GM21825 (cell line): ENCODE results near the gene AATF.

Experiments used
- ATAC-seq: cut with Tn5 transposase; IDR thresholded peaks from one replicate; pipeline ENCODE4 v1.9.1; 2021; ENCODE audit warnings: mild to moderate bottlenecking, moderate library complexity; ENCODE audit not compliant: unreplicated experiment

The AATF gene

GRCh38 chr17:36940313-36941264, 8.2 kb upstream of the AATF start:
- no peak for ATAC-seq

GRCh38 chr17:36941265-36942010, 7.3 kb upstream of the AATF start:
- no peak for ATAC-seq

GRCh38 chr17:36942019-36942599, 6.6 kb upstream of the AATF start:
- no peak for ATAC-seq

- ATAC-seq, result no peak
Observed at GRCh38 chr17:36942631-36943125, 6.1 kb upstream of the AATF start.

GRCh38 chr17:36943250-36944191, 5.2 kb upstream of the AATF start:
- no peak for ATAC-seq

- ATAC-seq, result no peak
Observed at GRCh38 chr17:36944553-36944952, 4.2 kb upstream of the AATF start.

- ATAC-seq, result no peak
Observed at GRCh38 chr17:36945140-36945539, 3.6 kb upstream of the AATF start.

GRCh38 chr17:36945959-36946725, 2.6 kb upstream of the AATF start:
- ATAC-seq, result no peak

GRCh38 chr17:36946726-36947091, 2.0 kb upstream of the AATF start:
- ATAC-seq, result no peak

GRCh38 chr17:36947922-36948716, 635 bp upstream of the AATF start:
- ATAC-seq, result no peak

GRCh38 chr17:36949461-36949927, 740 bp downstream of the AATF start:
- ATAC-seq, result peak; percentile 25

GRCh38 chr17:36950027-36950426, 1.3 kb downstream of the AATF start:
- no peak for ATAC-seq

GRCh38 chr17:36951084-36951789, 2.5 kb downstream of the AATF start:
- ATAC-seq, result no peak

GRCh38 chr17:36971508-36971907, 22.8 kb downstream of the AATF start:
- no peak for ATAC-seq

- ATAC-seq, result no peak
Observed at GRCh38 chr17:36972186-36972700, 23.5 kb downstream of the AATF start.

- ATAC-seq, result no peak
Observed at GRCh38 chr17:36972905-36973304, 24.2 kb downstream of the AATF start.

- ATAC-seq, result no peak
Observed at GRCh38 chr17:36975922-36976515, 27.3 kb downstream of the AATF start.
